Loucy (cell line): ENCODE results near the gene DLG2.

ENCODE experiments used
- H2AFZ ChIP-seq: fragments of 200-600 bp; sonication (generic); 2 replicates; pipeline ENCODE4 v1.6.0; 2016; ENCODE audit warnings: antibody characterized with exemption, mild to moderate bottlenecking, low read length, moderate library complexity
- H3F3A ChIP-seq: fragments of 200-600 bp; 2 replicates; pipeline ENCODE4 v1.6.0; 2016; ENCODE audit warnings: antibody characterized with exemption, low read depth, mild to moderate bottlenecking
- H3K27me3 ChIP-seq: fragments of 200-600 bp; sonication (generic); 2 replicates; pipeline ENCODE4 v1.6.1; 2014; ENCODE audit warnings: low read length, mild to moderate bottlenecking; ENCODE audit not compliant: insufficient read depth, poor library complexity, severe bottlenecking
- H3K36me3 ChIP-seq: fragments of 200-600 bp; sonication (generic); 2 replicates; pipeline ENCODE4 v1.6.1; 2016; ENCODE audit warnings: low read length; ENCODE audit not compliant: insufficient read depth
- H3K4me1 ChIP-seq: fragments of 200-600 bp; sonication (generic); 2 replicates; pipeline ENCODE4 v1.5.1; 2014; ENCODE audit warnings: low read length, mild to moderate bottlenecking; ENCODE audit not compliant: insufficient read depth, poor library complexity, severe bottlenecking
- H3K4me2 ChIP-seq: fragments of 200-600 bp; sonication (generic); 2 replicates; pipeline ENCODE4 v1.6.0; 2014; ENCODE audit warnings: antibody characterized with exemption, low read length, low read depth, mild to moderate bottlenecking; ENCODE audit not compliant: poor library complexity, severe bottlenecking
- H3K4me3 ChIP-seq: fragments of 200-600 bp; sonication (generic); 2 replicates; pipeline ENCODE4 v1.5.1; 2014; ENCODE audit warnings: low read length, mild to moderate bottlenecking, mixed read lengths; ENCODE audit not compliant: poor library complexity, severe bottlenecking
- H3K79me2 ChIP-seq: fragments of 200-600 bp; sonication (generic); 2 replicates; pipeline ENCODE4 v1.6.1; 2014; ENCODE audit warnings: low read length; ENCODE audit not compliant: insufficient read depth
- H3K9ac ChIP-seq: fragments of 200-600 bp; sonication (generic); 2 replicates; pipeline ENCODE4 v1.6.0; 2014; ENCODE audit warnings: mild to moderate bottlenecking, low read depth, low read length, moderate library complexity; ENCODE audit not compliant: poor library complexity, severe bottlenecking
- H3K9me2 ChIP-seq: fragments of 200-600 bp; sonication (generic); replicated peaks from 2 replicates; pipeline ENCODE4 v1.6.1; 2016; ENCODE audit warnings: low read depth, low read length, mixed read lengths
- H3K9me3 ChIP-seq: fragments of 200-600 bp; sonication (generic); 2 replicates; pipeline ENCODE4 v1.6.1; 2014; ENCODE audit warnings: mild to moderate bottlenecking, antibody characterized with exemption, low read length, low read depth; ENCODE audit not compliant: insufficient read depth
- H4K20me1 ChIP-seq: fragments of 200-600 bp; sonication (generic); 2 replicates; pipeline ENCODE4 v1.6.0; 2014; ENCODE audit warnings: antibody characterized with exemption, low read length, mild to moderate bottlenecking; ENCODE audit not compliant: insufficient read depth, poor library complexity, severe bottlenecking
- CTCF ChIP-seq: fragments of 200-600 bp; sonication (generic); conservative IDR thresholded peaks from 2 replicates; pipeline ENCODE4 v1.5.1; 2014; ENCODE audit warnings: mild to moderate bottlenecking, antibody characterized with exemption, low read length
- EZH2phosphoT487 ChIP-seq: fragments of 200-600 bp; IDR thresholded peaks from 2 replicates; pipeline ENCODE4 v1.6.1; 2018; ENCODE audit warnings: antibody characterized with exemption, mild to moderate bottlenecking, moderate library complexity, borderline replicate concordance

The DLG2 gene

GRCh38 chr11:83726316-83726715 lies 1900.8 kb downstream of the DLG2 start:
- no peaks in the 10 kb centered on the region for H3K4me1 ChIP-seq
- no peak overlapping the region for H2AFZ ChIP-seq
- no peak overlapping the region for H3K4me3 ChIP-seq
- H3K9ac ChIP-seq = no peak overlapping the region
- H3F3A ChIP-seq = no peaks in the 10 kb centered on the region
- no peaks in the 10 kb centered on the region for H3K9me2 ChIP-seq
- no peak for TF ChIP-seq CTCF
- no peak for TF ChIP-seq EZH2phosphoT487
- no peaks in the 10 kb centered on the region for H3K27me3 ChIP-seq
- no peak overlapping the region for H3K4me2 ChIP-seq
- H3K36me3 ChIP-seq = no peaks in the 10 kb centered on the region
- no peaks in the 10 kb centered on the region for H3K79me2 ChIP-seq
- no peaks in the 10 kb centered on the region for H3K9me3 ChIP-seq
- no peaks in the 10 kb centered on the region for H4K20me1 ChIP-seq

- no peaks in the 10 kb centered on the region for H3K79me2 ChIP-seq
- H3K9ac ChIP-seq = no peak overlapping the region
- H2AFZ ChIP-seq = no peak overlapping the region
- H3K4me3 ChIP-seq = no peak overlapping the region
- H4K20me1 ChIP-seq = no peaks in the 10 kb centered on the region
- no peaks in the 10 kb centered on the region for H3F3A ChIP-seq
- H3K9me2 ChIP-seq = no peaks in the 10 kb centered on the region
- no peaks in the 10 kb centered on the region for H3K4me1 ChIP-seq
- no peaks in the 10 kb centered on the region for H3K27me3 ChIP-seq
- TF ChIP-seq CTCF (no peak), EZH2phosphoT487 (no peak)
- no peak overlapping the region for H3K4me2 ChIP-seq
- H3K9me3 ChIP-seq = no peaks in the 10 kb centered on the region
- no peaks in the 10 kb centered on the region for H3K36me3 ChIP-seq
These were observed 1901.4 kb downstream of the DLG2 start for GRCh38 chr11:83725728-83726127.

DNA sequence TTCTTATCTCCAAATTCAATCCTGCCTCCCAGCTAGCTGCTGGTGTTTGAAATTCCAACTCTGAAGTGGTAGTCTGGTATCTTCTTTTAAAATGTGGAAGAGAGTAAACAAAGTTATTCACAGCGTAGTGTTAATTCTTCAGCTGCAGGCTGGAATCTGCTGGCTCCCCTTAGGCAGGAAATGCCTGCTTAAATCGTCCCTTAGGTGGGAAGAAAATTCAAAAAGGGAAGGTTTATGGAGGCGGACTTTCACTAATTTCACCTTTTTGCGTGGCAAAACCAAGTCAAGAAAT lies 1901.9 kb downstream of the DLG2 start:
- Histone ChIP-seq H3K27me3 (no peaks in the 10 kb centered on the region), H3K79me2 (no peaks in the 10 kb centered on the region), H3K4me3 (no peak overlapping the region), H3K9me2 (no peaks in the 10 kb centered on the region), H3K36me3 (no peaks in the 10 kb centered on the region), H3K9ac (no peak overlapping the region), H3K4me2 (no peak overlapping the region), H3K4me1 (no peaks in the 10 kb centered on the region), H2AFZ (no peak overlapping the region), H3K9me3 (no peaks in the 10 kb centered on the region), H4K20me1 (no peaks in the 10 kb centered on the region), H3F3A (no peaks in the 10 kb centered on the region)
- TF ChIP-seq EZH2phosphoT487 (no peak), CTCF (no peak)
